GM21360 (cell line): ENCODE results near the gene FOXD4.
"Not testable (repeated sequence)": the region's sequence is repeated elsewhere in the genome, so short reads cannot be mapped to it uniquely, and the experiment has no call there.

ENCODE experiments used
- ATAC-seq: cut with Tn5 transposase; IDR thresholded peaks from one replicate; pipeline ENCODE4 v1.9.1; 2021; ENCODE audit warnings: mild to moderate bottlenecking, moderate library complexity; ENCODE audit not compliant: unreplicated experiment

The FOXD4 gene

GRCh38 chr9:117995-118467 lies at the start of gene FOXD4:
Gene FOXD4 (minus strand): TSS chr9:118417. CDS start chr9:118119, 298 bp downstream.
- not testable (repeated sequence) for ATAC-seq

GRCh38 chr9:159871-160270 lies 41.7 kb upstream of the FOXD4 start:
- not testable (repeated sequence) for ATAC-seq

GRCh38 chr9:151173-151572 lies 33.0 kb upstream of the FOXD4 start:
- not testable (repeated sequence) for ATAC-seq

- not testable (repeated sequence) for ATAC-seq
Measured at GRCh38 chr9:139880-140279, 21.7 kb upstream of the FOXD4 start.

- not testable (repeated sequence) for ATAC-seq
Measured at GRCh38 chr9:117144-117994, 848 bp downstream of the FOXD4 start.

GRCh38 chr9:116239-117077 lies 1.8 kb downstream of the FOXD4 start:
- not testable (repeated sequence) for ATAC-seq

- ATAC-seq: not testable (repeated sequence)
Measured at GRCh38 chr9:115118-115451, 3.1 kb downstream of the FOXD4 start.

GRCh38 chr9:114267-115117 lies 3.7 kb downstream of the FOXD4 start:
- peak; percentile 27 for ATAC-seq

- peak; percentile 71 for ATAC-seq
Measured at GRCh38 chr9:113468-114266, 4.5 kb downstream of the FOXD4 start.

GRCh38 chr9:112589-113467 lies 5.4 kb downstream of the FOXD4 start:
- ATAC-seq: not testable (repeated sequence)

- not testable (repeated sequence) for ATAC-seq
Measured at GRCh38 chr9:110672-111071, 7.5 kb downstream of the FOXD4 start.

GRCh38 chr9:109540-109939 lies 8.7 kb downstream of the FOXD4 start:
- not testable (repeated sequence) for ATAC-seq

GRCh38 chr9:108742-109495 lies 9.3 kb downstream of the FOXD4 start:
- not testable (repeated sequence) for ATAC-seq

- ATAC-seq: not testable (repeated sequence)
Measured at GRCh38 chr9:105991-106390, 12.2 kb downstream of the FOXD4 start.

GRCh38 chr9:100430-100829 lies 17.8 kb downstream of the FOXD4 start:
- ATAC-seq: not testable (repeated sequence)

GRCh38 chr9:99867-100266 lies 18.4 kb downstream of the FOXD4 start:
- ATAC-seq: not testable (repeated sequence)

GRCh38 chr9:98775-99174 lies 19.4 kb downstream of the FOXD4 start:
- ATAC-seq: not testable (repeated sequence)

GRCh38 chr9:94992-95391 lies 23.2 kb downstream of the FOXD4 start:
- ATAC-seq: not testable (repeated sequence)
